IPS-15b (cell line): ENCODE measurements around the gene NR2F2.

Experiments used
- H3K27me3 ChIP-seq: one replicate; pipeline ENCODE4 v1.6.1; 2013; ENCODE audit warnings: low read length; ENCODE audit not compliant: control insufficient read depth, insufficient read depth
- H3K36me3 ChIP-seq: one replicate; pipeline ENCODE4 v1.6.1; 2013; ENCODE audit warnings: low read length; ENCODE audit not compliant: control insufficient read depth, insufficient read depth
- H3K4me1 ChIP-seq: one replicate; pipeline ENCODE4 v1.6.1; 2013; ENCODE audit warnings: mild to moderate bottlenecking, low read length; ENCODE audit not compliant: control insufficient read depth, insufficient read depth
- H3K4me3 ChIP-seq: one replicate; pipeline ENCODE4 v1.5.1; 2013; ENCODE audit warnings: low read depth, low read length
- H3K9ac ChIP-seq: one replicate; pipeline ENCODE4 v1.6.1; 2013; ENCODE audit warnings: low read depth, mild to moderate bottlenecking, low read length
- H3K9me3 ChIP-seq: one replicate; pipeline ENCODE4 v1.6.1; 2013; ENCODE audit warnings: mild to moderate bottlenecking, low read length; ENCODE audit not compliant: control insufficient read depth, insufficient read depth

Gene NR2F2

DNA sequence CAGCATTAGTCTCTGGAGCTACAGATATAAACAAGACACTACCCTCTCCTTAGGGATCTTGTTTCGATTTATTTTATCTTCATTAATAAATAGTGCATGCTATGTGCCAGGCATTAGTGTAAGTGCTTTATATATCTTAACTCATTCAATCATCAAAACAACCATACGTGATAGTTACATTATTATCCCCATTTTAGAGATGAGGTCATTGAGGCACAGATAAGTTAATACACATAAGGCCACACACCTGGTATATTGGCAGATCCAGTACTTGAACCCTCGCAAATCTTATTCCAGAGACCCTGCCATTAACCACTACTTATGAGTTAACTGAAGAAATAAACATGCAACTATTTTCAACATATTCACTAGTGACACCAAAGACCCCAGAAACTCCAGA, 25.7 kb upstream of the NR2F2 start:
- no peak overlapping the region for H3K4me3 ChIP-seq
- H3K9me3 ChIP-seq, result no peaks in the 10 kb centered on the region
- H3K9ac ChIP-seq, result no peak overlapping the region
- no peaks in the 10 kb centered on the region for H3K4me1 ChIP-seq
- no peaks in the 10 kb centered on the region for H3K27me3 ChIP-seq
- H3K36me3 ChIP-seq, result no peaks in the 10 kb centered on the region

DNA sequence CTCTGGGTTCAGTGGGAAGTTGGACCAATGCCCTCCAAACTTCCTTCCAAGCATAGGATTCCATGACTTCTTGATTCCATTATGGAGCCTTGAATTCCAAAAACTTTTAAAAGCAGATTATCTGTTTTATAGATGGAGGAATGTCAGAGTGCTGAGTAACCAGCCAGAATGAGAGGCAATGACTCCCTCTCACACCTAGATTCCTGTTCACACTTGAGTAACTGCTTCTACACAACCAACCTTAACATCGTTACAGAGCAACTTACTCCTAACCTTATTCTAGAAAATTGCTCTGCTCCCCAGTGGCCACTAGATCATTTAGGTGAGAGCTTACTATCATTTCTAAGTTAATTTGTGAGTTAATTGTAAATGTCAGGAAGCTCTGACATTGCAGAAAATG, 24.2 kb upstream of the NR2F2 start:
- Histone ChIP-seq H3K36me3 (no peaks in the 10 kb centered on the region), H3K4me3 (no peak overlapping the region), H3K9ac (no peak overlapping the region), H3K9me3 (no peaks in the 10 kb centered on the region), H3K27me3 (no peaks in the 10 kb centered on the region), H3K4me1 (no peaks in the 10 kb centered on the region)

DNA sequence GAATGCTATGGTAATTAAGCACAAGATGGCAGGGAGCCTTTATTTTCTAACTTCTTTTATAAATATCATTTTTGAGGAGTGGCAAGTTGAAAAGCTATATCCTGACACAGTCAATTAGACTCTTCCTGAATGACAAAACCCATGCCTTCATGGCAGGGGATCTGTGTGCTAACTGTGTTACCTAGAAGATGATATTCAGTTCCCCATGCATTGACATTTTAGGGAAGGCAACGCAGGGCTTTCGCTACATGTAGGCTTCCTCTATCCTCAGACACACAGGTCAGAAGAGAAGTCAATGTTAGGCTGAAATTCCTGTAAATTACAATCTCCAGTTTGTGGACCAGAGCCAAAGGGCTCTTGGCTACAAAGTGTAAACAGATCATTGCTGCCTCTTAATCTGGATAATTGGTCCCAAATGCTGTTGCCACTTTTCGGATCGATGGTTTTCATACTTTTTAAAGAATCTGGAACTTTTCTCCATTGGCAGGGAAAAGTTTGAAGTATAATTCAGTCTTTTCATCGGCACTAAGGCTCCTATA, 22.6 kb upstream of the NR2F2 start:
- Histone ChIP-seq H3K9ac (no peak overlapping the region), H3K9me3 (no peaks in the 10 kb centered on the region), H3K36me3 (no peaks in the 10 kb centered on the region), H3K4me3 (no peak overlapping the region), H3K27me3 (peaks cover 2% of the 10 kb centered on the region), H3K4me1 (no peaks in the 10 kb centered on the region)

- H3K4me3 ChIP-seq, result no peak overlapping the region
- peaks cover 7% of the 10 kb centered on the region for H3K27me3 ChIP-seq
- H3K36me3 ChIP-seq, result no peaks in the 10 kb centered on the region
- no peaks in the 10 kb centered on the region for H3K9me3 ChIP-seq
- H3K9ac ChIP-seq, result no peak overlapping the region
- no peaks in the 10 kb centered on the region for H3K4me1 ChIP-seq
Observed at GRCh38 chr15:96309143-96309660, 21.3 kb upstream of the NR2F2 start.

DNA sequence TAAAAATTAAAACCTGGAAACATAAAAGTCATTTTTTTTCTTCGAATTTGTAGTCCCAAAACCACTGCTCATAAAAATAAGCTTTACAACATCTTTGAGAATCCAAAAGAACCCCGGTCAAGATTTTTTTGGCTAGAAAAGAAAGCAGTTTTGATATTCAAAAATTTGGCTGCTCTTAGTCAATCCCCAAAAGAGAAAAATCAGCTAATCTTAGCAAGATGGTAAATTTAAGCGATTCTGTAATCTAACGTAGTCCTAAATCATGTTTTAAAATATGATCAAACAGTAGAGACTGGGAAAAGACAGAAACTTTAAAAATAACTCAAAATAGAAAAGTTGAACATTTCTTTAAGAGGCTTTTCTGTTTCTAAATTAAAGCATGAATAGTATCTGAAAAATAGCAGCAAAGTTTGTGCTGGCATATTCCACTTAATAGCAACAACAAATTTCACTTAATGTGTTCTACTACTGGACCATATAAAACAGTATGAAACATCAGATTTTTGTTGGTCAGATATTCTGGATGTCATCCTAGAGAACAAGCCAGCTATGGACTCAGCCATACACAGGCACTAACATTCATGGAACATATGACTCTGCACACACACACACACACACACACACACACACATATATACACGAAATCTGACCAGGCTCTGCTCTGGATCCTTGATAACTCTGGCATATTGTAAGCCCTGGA, 19.1 kb upstream of the NR2F2 start:
- H3K4me1 ChIP-seq, result no peaks in the 10 kb centered on the region
- no peak overlapping the region for H3K4me3 ChIP-seq
- no peaks in the 10 kb centered on the region for H3K36me3 ChIP-seq
- peaks cover 21% of the 10 kb centered on the region for H3K27me3 ChIP-seq
- H3K9ac ChIP-seq, result no peak overlapping the region
- no peaks in the 10 kb centered on the region for H3K9me3 ChIP-seq

- Histone ChIP-seq H3K36me3 (no peaks in the 10 kb centered on the region), H3K9me3 (no peaks in the 10 kb centered on the region), H3K4me3 (no peak overlapping the region), H3K4me1 (no peaks in the 10 kb centered on the region), H3K9ac (no peak overlapping the region), H3K27me3 (peaks cover 26% of the 10 kb centered on the region)
Observed at GRCh38 chr15:96311956-96312294, 18.6 kb upstream of the NR2F2 start.

DNA sequence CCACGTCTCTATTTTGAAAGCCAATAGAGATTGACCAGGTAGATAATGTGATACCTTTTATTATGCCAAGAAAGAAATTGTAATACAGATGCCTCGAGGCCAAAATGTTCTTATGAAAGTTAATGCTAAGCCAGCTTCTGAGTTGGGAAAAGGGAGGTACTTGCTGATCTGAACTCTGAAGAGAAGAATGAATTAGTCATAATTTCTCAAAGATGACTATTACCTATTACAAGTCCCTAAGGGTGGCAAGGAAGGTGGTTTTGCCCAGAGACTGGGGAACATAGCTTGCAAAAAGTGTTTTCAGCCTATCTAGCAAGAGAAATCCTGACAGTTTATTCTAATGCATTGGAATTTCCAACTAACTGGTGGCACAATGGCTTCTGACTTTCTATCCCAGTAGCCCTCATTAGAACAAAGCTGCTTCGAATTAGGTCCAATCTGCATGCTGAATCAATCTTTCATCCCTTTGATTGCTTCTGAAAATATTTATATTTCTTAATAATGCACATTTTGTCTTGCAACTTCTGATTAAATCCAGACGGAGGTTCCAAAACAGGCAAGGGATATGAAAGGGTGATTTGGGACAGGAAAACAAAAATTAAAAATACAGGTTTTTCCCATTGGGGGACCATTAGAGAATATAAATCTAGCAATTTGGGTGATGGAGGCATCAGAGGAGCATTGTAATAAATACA, 17.7 kb upstream of the NR2F2 start:
- Histone ChIP-seq H3K36me3 (no peaks in the 10 kb centered on the region), H3K9ac (no peak overlapping the region), H3K4me1 (no peaks in the 10 kb centered on the region)

GRCh38 chr15:96314518-96314917, 16.0 kb upstream of the NR2F2 start:
- H3K36me3 ChIP-seq, result no peaks in the 10 kb centered on the region
- H3K9me3 ChIP-seq, result no peaks in the 10 kb centered on the region
- no peaks in the 10 kb centered on the region for H3K4me1 ChIP-seq
- H3K4me3 ChIP-seq, result no peak overlapping the region
- H3K27me3 ChIP-seq, result peaks cover 50% of the 10 kb centered on the region
- no peak overlapping the region for H3K9ac ChIP-seq

More for the DNA sequence above, 17.7 kb upstream of the NR2F2 start:
- H3K9me3 ChIP-seq, result no peaks in the 10 kb centered on the region
- H3K4me3 ChIP-seq, result no peak overlapping the region
- peaks cover 33% of the 10 kb centered on the region for H3K27me3 ChIP-seq

DNA sequence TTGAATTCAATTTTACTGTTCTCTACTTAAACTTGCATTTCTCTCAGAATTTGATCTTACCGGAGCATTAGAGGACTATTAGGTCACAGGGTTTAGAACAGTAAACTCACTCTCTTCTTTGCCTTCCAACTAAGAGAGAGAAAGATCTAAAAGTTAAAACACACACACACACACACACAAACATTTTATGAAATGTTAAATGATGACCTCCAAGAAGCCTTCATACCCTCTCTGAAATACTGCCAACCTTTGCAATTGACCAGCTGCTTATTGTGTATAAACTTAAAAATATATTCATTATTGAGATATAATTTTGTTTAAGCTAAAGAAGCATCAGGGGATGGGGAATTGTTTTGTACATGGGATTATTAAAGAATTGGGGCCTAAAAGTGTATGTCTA, 15.5 kb upstream of the NR2F2 start:
- Histone ChIP-seq H3K9me3 (no peaks in the 10 kb centered on the region), H3K4me1 (no peaks in the 10 kb centered on the region), H3K36me3 (no peaks in the 10 kb centered on the region), H3K9ac (no peak overlapping the region), H3K27me3 (peaks cover 55% of the 10 kb centered on the region), H3K4me3 (no peak overlapping the region)

- Histone ChIP-seq H3K9ac (no peak overlapping the region), H3K9me3 (no peaks in the 10 kb centered on the region), H3K4me3 (no peak overlapping the region), H3K4me1 (peaks cover 3% of the 10 kb centered on the region), H3K36me3 (no peaks in the 10 kb centered on the region), H3K27me3 (peaks cover 76% of the 10 kb centered on the region)
Observed at GRCh38 chr15:96316953-96317629, 13.4 kb upstream of the NR2F2 start.

DNA sequence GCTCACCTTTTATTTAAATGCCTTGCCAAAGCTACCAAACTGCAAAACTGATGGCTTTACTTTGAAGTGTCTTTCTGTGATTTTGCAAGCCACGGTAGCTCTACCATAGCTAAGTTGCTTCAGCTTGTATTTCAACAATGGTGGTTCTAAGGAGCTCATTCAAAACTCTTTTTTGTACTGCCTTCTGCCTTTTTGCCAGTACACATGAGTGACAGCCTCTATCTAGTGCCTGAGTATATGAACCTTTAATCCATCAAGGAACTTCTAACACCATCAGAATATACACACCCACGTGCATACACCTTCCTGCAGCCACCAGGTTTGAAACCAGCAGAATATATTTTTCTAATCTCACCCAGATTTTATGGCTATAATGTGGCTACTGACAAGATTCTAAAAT, 10.4 kb upstream of the NR2F2 start:
- H3K27me3 ChIP-seq, result peaks cover 93% of the 10 kb centered on the region
- no peaks in the 10 kb centered on the region for H3K9me3 ChIP-seq
- peaks cover 3% of the 10 kb centered on the region for H3K4me1 ChIP-seq
- H3K4me3 ChIP-seq, result no peak overlapping the region
- H3K36me3 ChIP-seq, result no peaks in the 10 kb centered on the region
- no peak overlapping the region for H3K9ac ChIP-seq
